Lung (tissue), 12 donors: ENCODE data around the gene TRIM72. TPM values are rescaled to one million over a fixed set of nuclear protein-coding genes. Genes with fewer than 3 reads are reported as not detected.
"Not testable (repeated sequence)": the region's sequence is repeated elsewhere in the genome, so short reads cannot be mapped to it uniquely, and the experiment has no call there.

Source experiments
- ATAC-seq: fragments of 200-7000 bp; cut with Tn5 transposase; one replicate; pipeline ENCODE4 v1.9.1; 2020; ENCODE audit warnings: moderate number of reproducible peaks; ENCODE audit not compliant: insufficient read depth, low FRiP score
- DNase-seq, 3 donors: peaks; one replicate each; pipeline ENCODE4 v3.0.0-alpha.2; 2013 to 2017
- H3K27ac ChIP-seq, 2 donors: one replicate each; pipeline ENCODE4 v1.5.1; 2013; ENCODE audit warnings: mild to moderate bottlenecking in 2 of 2, moderate library complexity in 2 of 2, control low read depth in 1 of 2, inconsistent platforms in 1 of 2, low read depth in 1 of 2, low read length in 1 of 2
- H3K27me3 ChIP-seq, 3 donors: one replicate each; pipeline ENCODE4 v1.5.1; 2013; ENCODE audit warnings: low read length in 2 of 3; ENCODE audit not compliant: control insufficient read depth in 3 of 3, insufficient read depth in 3 of 3
- H3K36me3 ChIP-seq, 4 donors: one replicate each; pipeline ENCODE4 v1.5.1; 2013; ENCODE audit warnings: low read length in 4 of 4, mild to moderate bottlenecking in 1 of 4, moderate library complexity in 1 of 4; ENCODE audit not compliant: control insufficient read depth in 4 of 4, insufficient read depth in 4 of 4
- H3K4me1 ChIP-seq, 5 donors: one replicate each; pipeline ENCODE4 v1.5.1; 2013; ENCODE audit warnings: low read length in 5 of 5, mild to moderate bottlenecking in 2 of 5, moderate library complexity in 1 of 5; ENCODE audit not compliant: control insufficient read depth in 5 of 5, insufficient read depth in 5 of 5
- H3K4me3 ChIP-seq: one replicate; pipeline ENCODE4 v1.5.1; 2013; ENCODE audit warnings: mild to moderate bottlenecking, control low read depth, moderate library complexity
- H3K9ac ChIP-seq, 2 donors: one replicate each; pipeline ENCODE4 v1.5.1; 2013; ENCODE audit warnings: low read length in 2 of 2, control low read depth in 1 of 2; ENCODE audit not compliant: insufficient read depth in 1 of 2
- H3K9me3 ChIP-seq, 4 donors: one replicate each; pipeline ENCODE4 v1.5.1; 2013; ENCODE audit warnings: low read length in 3 of 4, mild to moderate bottlenecking in 1 of 4, moderate library complexity in 1 of 4; ENCODE audit not compliant: control insufficient read depth in 4 of 4, insufficient read depth in 3 of 4
- WGBS, 2 donors: extraction: QIAGEN DNeasy Blood & Tissue Kit; methylation state at CpG; one replicate each; pipeline ENCODE4 v1.1.7; 2013; 5-methylcytosine and 5-hydroxymethylcytosine counted together
- polyA plus RNA-seq, 2 donors: library from polyadenylated mRNA; stranded (reverse); fragments of 200-250 nt; gene quantifications; one replicate each; pipeline ENCODE4 v1.2.1, GENCODE V29; 2013
- total RNA-seq, 2 donors: library from RNA; depleted of rRNA in 1 of 2; stranded (reverse); fragments of >200 nt in 1 of 2; gene quantifications; one replicate each; pipeline ENCODE4 v1.2.1, GENCODE V29; 2014 to 2021
- TF ChIP-seq, protein P1 (sequence below): IDR thresholded peaks from 2 replicates; pipeline ENCODE4 v1.5.1; 2012; ENCODE audit warnings: mild to moderate bottlenecking; ENCODE audit errors: control extremely low read depth, extremely low read depth
- donor health status: control.
- donor health status: control.
- donor health status: Bipolar disorder and iron deficiency.
- donor health status: healthy.
- donor health status: DM: yes; HTN: yes; CAD: no.

The TRIM72 gene
- total and polyA plus RNA-seq, 4 donors = 0.02 to 0.09 (median 0.03) TPM; not detected in 1

DNA sequence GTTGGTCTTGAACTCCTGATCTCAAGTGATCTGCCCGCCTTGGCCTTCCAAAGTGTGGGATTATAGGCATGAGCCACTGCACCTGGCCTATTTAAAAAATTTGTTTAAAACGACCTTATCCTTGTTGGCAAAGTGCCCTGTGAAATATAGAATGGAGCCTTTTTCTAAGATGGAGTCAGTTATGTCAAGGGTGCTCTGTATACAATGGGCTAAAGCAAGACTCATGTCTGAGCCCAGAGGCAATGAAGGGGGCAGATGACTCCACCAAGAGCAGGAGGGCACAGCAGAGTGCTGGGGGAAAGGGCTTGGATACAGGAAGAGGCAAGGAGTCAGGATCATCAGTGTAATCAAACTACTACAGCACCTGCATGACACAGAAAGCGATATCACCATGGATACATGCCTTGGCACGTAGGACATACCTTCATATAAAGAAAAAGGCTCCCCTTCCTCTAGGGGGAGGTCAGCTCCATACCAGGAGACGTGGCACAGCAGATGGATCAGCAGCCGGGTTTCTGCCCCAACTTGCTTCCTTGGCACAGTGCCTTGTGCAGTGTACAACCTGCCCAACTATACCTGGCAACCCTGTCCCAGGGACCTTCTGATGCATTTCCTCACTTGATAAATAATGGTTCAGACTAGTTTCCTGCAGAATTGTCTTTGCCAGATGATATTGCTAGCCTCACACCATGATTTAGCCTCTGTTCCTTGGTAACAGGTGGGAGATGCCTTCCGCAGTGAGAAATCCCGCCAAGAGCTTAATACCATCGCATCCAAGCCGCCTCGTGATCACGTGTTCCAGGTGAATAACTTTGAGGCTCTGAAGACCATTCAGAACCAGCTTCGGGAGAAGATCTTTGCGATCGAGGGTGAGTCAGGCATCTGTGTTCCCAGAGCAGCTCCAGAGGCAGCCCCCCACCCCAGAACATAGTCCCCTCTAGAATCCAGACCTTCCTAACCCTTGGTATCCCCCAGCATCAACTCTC, 61.2 kb downstream of the TRIM72 start:
- Histone ChIP-seq H3K4me1 (no peaks in the 10 kb centered on the region), H3K27ac (no peak overlapping the region), H3K27me3 (no peaks in the 10 kb centered on the region), H3K9ac (no peak overlapping the region), H3K9me3 (peaks cover 0 to 16% (median 0%) of the 10 kb centered on the region in 4 donors), H3K4me3 (no peak overlapping the region), H3K36me3 (peaks cover 0 to 2% (median 0%) of the 10 kb centered on the region in 4 donors)
- TF ChIP-seq, protein P1, sequence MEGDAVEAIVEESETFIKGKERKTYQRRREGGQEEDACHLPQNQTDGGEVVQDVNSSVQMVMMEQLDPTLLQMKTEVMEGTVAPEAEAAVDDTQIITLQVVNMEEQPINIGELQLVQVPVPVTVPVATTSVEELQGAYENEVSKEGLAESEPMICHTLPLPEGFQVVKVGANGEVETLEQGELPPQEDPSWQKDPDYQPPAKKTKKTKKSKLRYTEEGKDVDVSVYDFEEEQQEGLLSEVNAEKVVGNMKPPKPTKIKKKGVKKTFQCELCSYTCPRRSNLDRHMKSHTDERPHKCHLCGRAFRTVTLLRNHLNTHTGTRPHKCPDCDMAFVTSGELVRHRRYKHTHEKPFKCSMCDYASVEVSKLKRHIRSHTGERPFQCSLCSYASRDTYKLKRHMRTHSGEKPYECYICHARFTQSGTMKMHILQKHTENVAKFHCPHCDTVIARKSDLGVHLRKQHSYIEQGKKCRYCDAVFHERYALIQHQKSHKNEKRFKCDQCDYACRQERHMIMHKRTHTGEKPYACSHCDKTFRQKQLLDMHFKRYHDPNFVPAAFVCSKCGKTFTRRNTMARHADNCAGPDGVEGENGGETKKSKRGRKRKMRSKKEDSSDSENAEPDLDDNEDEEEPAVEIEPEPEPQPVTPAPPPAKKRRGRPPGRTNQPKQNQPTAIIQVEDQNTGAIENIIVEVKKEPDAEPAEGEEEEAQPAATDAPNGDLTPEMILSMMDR = no peak
- ATAC-seq (no peak), DNase-seq (no peak)
- 86 to 94% methylated on average over 15 of the region's 15 CpGs for WGBS, 2 donors

DNA sequence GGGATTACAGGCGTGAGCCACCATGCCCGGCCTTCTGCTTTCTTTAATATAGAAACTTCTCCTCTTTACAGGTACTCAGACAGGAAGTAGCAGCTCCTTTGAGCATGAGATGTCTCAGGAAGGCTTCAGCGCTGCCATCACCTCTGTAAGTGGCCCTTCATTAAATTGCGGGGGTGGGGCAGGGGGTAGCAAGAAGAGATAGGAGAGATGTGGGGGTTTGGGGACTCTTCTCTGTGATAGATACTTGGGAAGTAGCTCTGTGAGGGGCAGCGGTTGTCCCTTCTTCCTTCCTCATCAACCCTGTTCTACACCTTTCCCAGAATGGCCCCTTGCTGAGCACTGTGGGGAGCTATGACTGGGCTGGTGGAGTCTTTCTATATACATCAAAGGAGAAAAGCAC, 62.7 kb downstream of the TRIM72 start:
- TF ChIP-seq, protein P1 = no peak
- peaks cover 0 to 16% (median 0%) of the 10 kb centered on the region in 4 donors for H3K9me3 ChIP-seq
- ATAC-seq = no peak
- H3K9ac ChIP-seq = no peak overlapping the region
- H3K4me1 ChIP-seq = no peaks in the 10 kb centered on the region
- H3K36me3 ChIP-seq = peaks cover 0 to 2% (median 0%) of the 10 kb centered on the region in 4 donors
- DNase-seq = no peak
- H3K27me3 ChIP-seq = no peaks in the 10 kb centered on the region
- H3K4me3 ChIP-seq = no peak overlapping the region
- H3K27ac ChIP-seq = no peak overlapping the region
- 79 to 94% methylated on average over 5 of the region's 5 CpGs for WGBS, 2 donors

DNA sequence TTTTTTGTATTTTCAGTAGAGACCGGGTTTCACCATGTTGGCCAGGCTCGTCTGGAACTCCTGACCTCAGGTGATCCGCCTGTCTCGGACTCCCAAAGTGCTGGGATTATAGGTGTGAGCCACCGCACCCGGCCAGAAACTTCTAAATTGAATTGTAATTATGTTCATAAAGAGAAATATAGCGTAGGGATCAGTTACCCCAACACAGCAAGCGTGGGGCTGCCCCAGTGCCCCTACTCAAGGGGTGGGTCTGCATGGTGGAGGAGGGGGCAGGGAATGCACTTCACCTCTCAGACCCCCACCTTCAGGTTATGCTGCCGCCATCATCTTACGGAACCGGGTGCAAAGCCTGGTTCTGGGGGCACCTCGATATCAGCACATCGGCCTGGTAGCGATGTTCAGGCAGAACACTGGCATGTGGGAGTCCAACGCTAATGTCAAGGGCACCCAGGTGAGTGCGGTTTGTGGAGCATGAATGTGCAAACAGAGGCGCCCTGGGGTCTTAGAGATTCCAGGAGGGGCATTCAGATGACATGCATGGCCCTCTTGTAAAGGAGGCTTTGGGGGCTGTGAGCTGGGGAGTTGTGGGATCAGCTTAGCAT, 63.8 kb downstream of the TRIM72 start:
- DNase-seq (no peak), ATAC-seq (no peak)

DNA sequence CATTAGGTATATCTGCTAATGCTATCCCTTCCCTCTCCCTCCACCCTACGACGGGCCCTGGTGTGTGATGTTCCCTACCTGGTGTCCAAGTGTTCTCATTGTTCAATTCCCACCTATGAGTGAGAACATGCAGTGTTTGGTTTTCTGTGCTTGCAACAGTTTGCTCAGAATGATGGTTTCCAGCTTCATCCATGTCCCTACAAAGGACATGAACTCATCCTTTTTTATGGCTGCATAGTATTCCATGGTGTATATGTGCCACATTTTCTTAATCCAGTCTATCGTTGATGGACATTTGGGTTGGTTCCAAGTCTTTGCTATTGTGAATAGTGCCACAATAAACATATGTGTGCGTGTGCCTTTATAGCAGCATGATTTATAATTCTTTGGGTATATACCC, 64.9 kb downstream of the TRIM72 start:
- H3K4me3 ChIP-seq, H3K9ac ChIP-seq, H3K4me1 ChIP-seq, H3K36me3 ChIP-seq, ATAC-seq, H3K27me3 ChIP-seq, DNase-seq, H3K9me3 ChIP-seq, H3K27ac ChIP-seq: not testable (repeated sequence)
- 81 to 95% methylated on average over 4 of the region's 4 CpGs for WGBS, 2 donors

More for the DNA sequence above, 63.8 kb downstream of the TRIM72 start:
- H3K9ac ChIP-seq = no peak overlapping the region
- H3K4me1 ChIP-seq = no peaks in the 10 kb centered on the region
- no peaks in the 10 kb centered on the region for H3K27me3 ChIP-seq
- peaks cover 0 to 13% (median 0%) of the 10 kb centered on the region in 4 donors for H3K9me3 ChIP-seq
- H3K36me3 ChIP-seq = peaks cover 0 to 2% (median 0%) of the 10 kb centered on the region in 4 donors
- H3K4me3 ChIP-seq = no peak overlapping the region
- 87 to 95% methylated on average over 17 of the region's 17 CpGs for WGBS, 2 donors
- no peak overlapping the region for H3K27ac ChIP-seq
- TF ChIP-seq, protein P1 = no peak
